Endothelial cell of umbilical vein (primary cell): Measurements from ENCODE around the gene MARK3. TPM values are rescaled to one million over a fixed set of nuclear protein-coding genes. Genes with fewer than 3 reads are reported as not detected.
A peak's percentile ranks its signal among the peaks of the same experiment; 100 is the strongest.

Experiments used
- BruUV-seq: library from RNA; stranded (reverse); fragments of 400-500 nt; replicated peaks from 2 replicates; lab custom pipeline; 2021; lab: Mats Ljungman, UMichigan
- CTCF ChIA-PET: fragments of 300-600, 350-600 bp; sonication (Branson Sonifier 250); formaldehyde crosslinking; loops from one replicate; lab custom pipeline; 2021; ENCODE audit warnings: antibody characterized with exemption, inconsistent platforms; lab: Charles Lee
- POLR2A ChIA-PET: fragments of 300-600, 350-600 bp; sonication (Branson Sonifier 250); formaldehyde crosslinking; loops from one replicate; lab custom pipeline; 2021; ENCODE audit warnings: antibody characterized with exemption, inconsistent platforms; lab: Charles Lee
- DNase-seq: peaks from one replicate; pipeline ENCODE4 v3.0.0-alpha.2; 2011; ENCODE audit warnings: low read depth, low spot score
- FAIRE-seq: peaks from 2 replicates; lab custom pipeline; 2011; peaks lifted over from hg19 to GRCh38; lab: Jason Lieb, UNC
- H2AFZ ChIP-seq: 2 replicates; pipeline ENCODE4 v1.6.0; 2012; ENCODE audit warnings: low read depth, low read length, control low read depth, inconsistent platforms
- H3K27ac ChIP-seq: 2 replicates; pipeline ENCODE4 v1.5.1; 2011; ENCODE audit warnings: low read depth, mild to moderate bottlenecking, control low read depth, low read length, moderate library complexity; ENCODE audit not compliant: insufficient read depth
- H3K27me3 ChIP-seq, 2 experiments: 2 replicates each; pipeline versions ENCODE4 v1.6.0 to v1.6.1; 2011; ENCODE audit warnings: low read length in 2 of 2, mixed read lengths in 1 of 2; ENCODE audit not compliant: control insufficient read depth in 2 of 2, insufficient read depth in 2 of 2
- H3K36me3 ChIP-seq, 2 experiments: 2 replicates in 1 of 2; 3 replicates in 1 of 2; pipeline ENCODE4 v1.5.1; 2011; ENCODE audit warnings: low read length in 2 of 2, mild to moderate bottlenecking in 1 of 2, moderate library complexity in 1 of 2; ENCODE audit not compliant: control insufficient read depth in 2 of 2, insufficient read depth in 2 of 2; ENCODE audit errors: extremely low read depth in 1 of 2
- H3K4me1 ChIP-seq: 3 replicates; pipeline ENCODE4 v1.5.1; 2011; ENCODE audit warnings: mild to moderate bottlenecking, low read length; ENCODE audit not compliant: control insufficient read depth, insufficient read depth; ENCODE audit errors: extremely low read depth
- H3K4me2 ChIP-seq: 2 replicates; pipeline ENCODE4 v1.6.1; 2011; ENCODE audit warnings: low read length, control low read depth, mixed read lengths; ENCODE audit not compliant: insufficient read depth
- H3K4me3 ChIP-seq, 3 experiments: fragments of 200-600 bp in 1 of 3; sonication (generic), shearing (Covaris generic) in 1 of 3; replicated peaks in 1 of 3; 2 replicates each; pipeline ENCODE4 v1.5.1; 2011 to 2016; ENCODE audit warnings: control low read depth in 3 of 3, low read length in 3 of 3, mild to moderate bottlenecking in 2 of 3, inconsistent platforms in 1 of 3, low read depth in 1 of 3, moderate library complexity in 1 of 3; ENCODE audit not compliant: insufficient read depth in 1 of 3
- H3K79me2 ChIP-seq: 2 replicates; pipeline ENCODE4 v1.6.0; 2012; ENCODE audit warnings: low read length, inconsistent platforms; ENCODE audit not compliant: control insufficient read depth, insufficient read depth
- H3K9ac ChIP-seq: replicated peaks from 2 replicates; pipeline ENCODE3; 2011; ENCODE audit warnings: low read length, control low read depth; ENCODE audit not compliant: insufficient read depth; ENCODE audit errors: extremely low read depth
- H3K9me1 ChIP-seq: replicated peaks from 3 replicates; pipeline ENCODE4 v1.6.0; 2011; ENCODE audit warnings: mild to moderate bottlenecking, low read length; ENCODE audit not compliant: control insufficient read depth, insufficient read depth; ENCODE audit errors: extremely low read depth
- H3K9me3 ChIP-seq: replicated peaks from 2 replicates; pipeline ENCODE4 v1.5.1; 2012; ENCODE audit warnings: low read length, inconsistent platforms; ENCODE audit not compliant: control insufficient read depth, insufficient read depth
- H4K20me1 ChIP-seq: replicated peaks from 2 replicates; pipeline ENCODE3; 2011; ENCODE audit warnings: mild to moderate bottlenecking, low read length; ENCODE audit not compliant: control insufficient read depth, insufficient read depth; ENCODE audit errors: extremely low read depth
- CTCF ChIP-seq, 2 donors: IDR thresholded peaks; 1 replicate in 1 of 2; 2 replicates in 1 of 2; pipeline ENCODE4 v1.5.1; 2011; ENCODE audit warnings: low read length in 2 of 2, mild to moderate bottlenecking in 2 of 2, moderate library complexity in 2 of 2, control low read depth in 1 of 2, inconsistent platforms in 1 of 2, low read depth in 1 of 2; ENCODE audit not compliant: insufficient read depth in 1 of 2; ENCODE audit errors: extremely low read depth in 1 of 2
- EZH2 ChIP-seq: IDR thresholded peaks from 2 replicates; pipeline ENCODE4 v1.6.1; 2012; ENCODE audit warnings: borderline replicate concordance, low read depth, mild to moderate bottlenecking, moderate library complexity, low read length, inconsistent platforms; ENCODE audit not compliant: severe bottlenecking
- FOS ChIP-seq: IDR thresholded peaks from 2 replicates; pipeline ENCODE4 v1.6.1; 2011; ENCODE audit warnings: mild to moderate bottlenecking, low read length, moderate library complexity, borderline replicate concordance; ENCODE audit not compliant: insufficient read depth
- GATA2 ChIP-seq: IDR thresholded peaks from 2 replicates; pipeline ENCODE4 v1.7.0; 2011; ENCODE audit warnings: low read depth, mild to moderate bottlenecking, moderate library complexity, mixed read lengths, low read length; ENCODE audit not compliant: insufficient read length, insufficient read depth
- JUN ChIP-seq: IDR thresholded peaks from 2 replicates; pipeline ENCODE4 v1.6.1; 2011; ENCODE audit warnings: borderline replicate concordance, low read depth; ENCODE audit not compliant: insufficient read length, insufficient read depth
- MAX ChIP-seq: IDR thresholded peaks from 2 replicates; pipeline ENCODE4 v1.6.1; 2011; ENCODE audit not compliant: insufficient read depth, insufficient read length
- MYC ChIP-seq: IDR thresholded peaks from one replicate; pipeline ENCODE4 v1.6.1; 2011; ENCODE audit warnings: mild to moderate bottlenecking, low read depth, low read length
- POLR2A ChIP-seq: IDR thresholded peaks from 2 replicates; pipeline ENCODE4 v1.6.1; 2012; ENCODE audit warnings: low read depth, mild to moderate bottlenecking, control low read depth, low read length
- POLR2AphosphoS5 ChIP-seq: IDR thresholded peaks from 2 replicates; pipeline ENCODE4 v1.6.1; 2012; ENCODE audit warnings: low read depth, mild to moderate bottlenecking, control low read depth, low read length, moderate library complexity; ENCODE audit not compliant: insufficient read depth
- dilution Hi-C: fragments of 300-500 bp; cut with MboI; formaldehyde crosslinking; loops from one replicate; pipeline ENCODE4 v1.15.0; 2019; ENCODE audit warnings: low sequenced_read_pairs; ENCODE audit not compliant: extremely low pct_ligation_motif_present
- intact Hi-C: fragments of 100-400 bp; cut with micrococcal nuclease; formaldehyde crosslinking; loops from one replicate; pipeline ENCODE4 v1.10.0; 2022
- polyA plus RNA-seq, 4 experiments: library from polyadenylated mRNA; depleted of rRNA in 3 of 4; stranded (reverse) in 3 of 4; unstranded in 1 of 4; fragments of >200 nt; gene quantifications; 2 replicates each; pipeline versions ENCODE4 v1.2.1 to v1.2.3, GENCODE V29; 2011 to 2012; ENCODE audit warnings: missing spikeins in 1 of 4
- total RNA-seq: library from RNA; stranded (reverse); gene quantifications from 2 replicates; pipeline ENCODE4 v1.2.3, GENCODE V29; 2021

The MARK3 gene
- total and polyA plus RNA-seq, 2 donors (not counting 3 experiments of a cell fraction or from before 2014, with no cell fraction given) = 46.6 to 96.1 TPM

- TF ChIP-seq GATA2 (no peak), JUN (peak; percentile 5)
- dilution Hi-C loops (no loop called here), intact Hi-C loops (no loop called here)
- no TSS peak for BruUV-seq
- POLR2A ChIA-PET = no interaction called here
- Histone ChIP-seq H3K27me3 (no peaks in the 10 kb centered on the region), H3K9ac (no peak overlapping the region), H3K9me1 (no peaks in the 10 kb centered on the region), H3K4me3 (no peak overlapping the region), H3K4me2 (no peak overlapping the region), H3K4me1 (no peaks in the 10 kb centered on the region), H3K79me2 (peaks cover 74% of the 10 kb centered on the region), H2AFZ (no peak overlapping the region), H3K36me3 (peaks cover 0 to 2% of the 10 kb centered on the region in 2 experiments), H3K27ac (no peak overlapping the region), H4K20me1 (no peaks in the 10 kb centered on the region), H3K9me3 (no peaks in the 10 kb centered on the region)
- DNase-seq = no peak
- CTCF ChIA-PET = interaction anchor here (1.4 to 3.0 kb wide), 5 partner anchors 10 to 71 kb away, joined by 4 to 9 read pairs (median 7); no protein-coding TSS in a partner anchor
- no peak for FAIRE-seq
These were observed 62.9 kb downstream of the MARK3 start for GRCh38 chr14:103448097-103448496.

GRCh38 chr14:103449634-103450161, 64.5 kb downstream of the MARK3 start:
- BruUV-seq = no TSS peak
- TF ChIP-seq POLR2A (no peak), MYC (no peak), FOS (no peak), POLR2AphosphoS5 (no peak), MAX (no peak), CTCF (IDR thresholded peaks at IDR 0.05; ENCODE audit: extremely low read depth in 1 of 2, insufficient read depth in 1 of 2, low read depth in 1 of 2, low read length in 2 of 2) (no peak), JUN (no peak), EZH2 (no peak), GATA2 (no peak)
- Histone ChIP-seq H3K9ac (no peak overlapping the region), H4K20me1 (no peaks in the 10 kb centered on the region), H3K36me3 (peaks cover 2 to 3% of the 10 kb centered on the region in 2 experiments), H2AFZ (no peak overlapping the region), H3K27me3 (no peaks in the 10 kb centered on the region), H3K4me1 (no peaks in the 10 kb centered on the region), H3K79me2 (peaks cover 66% of the 10 kb centered on the region), H3K9me1 (no peaks in the 10 kb centered on the region), H3K4me2 (no peak overlapping the region), H3K27ac (no peak overlapping the region), H3K9me3 (no peaks in the 10 kb centered on the region), H3K4me3 (no peak overlapping the region)
- FAIRE-seq = no peak
- dilution Hi-C loops = no loop called here
- POLR2A ChIA-PET = no interaction called here
- CTCF ChIA-PET = interaction anchor here (0.8 to 1.6 kb wide), 3 partner anchors 9 to 59 kb away, joined by 4 to 6 read pairs (median 5); no protein-coding TSS in a partner anchor
- intact Hi-C loops = no loop called here
- DNase-seq = no peak
